Activated CD4-positive, alpha-beta T cell treated with anti-CD3 and anti-CD28 coated beads, Interleukin-2, amount 50 U/mL, for 48 hours (primary cell): ENCODE results near the gene TAF4.
"Not testable (repeated sequence)": the region's sequence is repeated elsewhere in the genome, so short reads cannot be mapped to it uniquely, and the experiment has no call there.

Source experiments
- DNase-seq, 2 experiments: peaks; one replicate each; pipeline ENCODE4 v3.0.0-alpha.2; 2020

The TAF4 gene

GRCh38 chr20:61958773-61959700, 106.6 kb downstream of the TAF4 start:
- no peak for DNase-seq

- peak in 1 of 2 experiments; percentile 15 for DNase-seq
Observed at GRCh38 chr20:61957961-61958715, 107.5 kb downstream of the TAF4 start.

DNA sequence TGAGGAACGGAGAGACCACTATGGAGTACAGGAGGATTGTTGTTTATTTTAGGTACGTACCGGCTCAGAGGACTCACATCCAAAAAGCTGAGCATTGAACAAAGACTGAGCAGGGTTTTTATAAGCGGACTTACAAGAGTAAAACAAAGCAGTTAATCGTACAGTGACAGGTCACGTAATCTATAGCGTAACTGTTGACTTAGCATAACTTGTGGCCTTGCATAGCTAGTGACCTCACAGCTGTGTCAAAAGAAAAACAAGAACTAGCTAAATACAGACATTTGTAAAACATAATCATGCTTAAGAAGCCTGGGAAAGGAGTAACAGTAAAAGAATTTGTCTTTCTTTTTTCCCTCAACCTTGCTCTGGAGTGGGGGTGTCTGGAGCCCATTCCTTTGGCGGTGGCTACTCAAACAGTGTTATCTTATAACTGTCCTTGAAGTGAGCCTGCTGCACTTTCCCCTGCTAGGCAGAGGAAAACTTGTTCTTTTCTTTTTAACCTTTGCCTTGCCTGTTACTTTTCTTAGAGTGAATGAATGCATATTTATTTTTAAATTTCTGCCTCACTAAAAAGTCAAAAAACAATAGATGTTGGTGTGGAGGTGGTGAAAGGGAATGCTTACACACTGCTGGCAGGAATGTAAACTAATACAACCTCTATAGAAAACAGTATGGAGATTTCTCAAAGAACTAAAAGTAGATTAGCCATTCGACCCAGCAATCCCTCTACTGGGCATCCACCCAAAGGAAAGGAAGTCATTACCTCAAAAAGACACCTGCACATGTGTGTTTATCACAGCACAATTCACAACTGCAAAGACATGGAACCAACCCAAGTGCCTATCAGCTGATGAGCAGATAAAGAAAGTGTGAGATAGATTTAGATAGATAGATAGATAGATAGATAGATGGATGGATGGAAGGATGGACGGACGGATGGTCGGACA, 109.0 kb downstream of the TAF4 start:
- DNase-seq: no peak

DNA sequence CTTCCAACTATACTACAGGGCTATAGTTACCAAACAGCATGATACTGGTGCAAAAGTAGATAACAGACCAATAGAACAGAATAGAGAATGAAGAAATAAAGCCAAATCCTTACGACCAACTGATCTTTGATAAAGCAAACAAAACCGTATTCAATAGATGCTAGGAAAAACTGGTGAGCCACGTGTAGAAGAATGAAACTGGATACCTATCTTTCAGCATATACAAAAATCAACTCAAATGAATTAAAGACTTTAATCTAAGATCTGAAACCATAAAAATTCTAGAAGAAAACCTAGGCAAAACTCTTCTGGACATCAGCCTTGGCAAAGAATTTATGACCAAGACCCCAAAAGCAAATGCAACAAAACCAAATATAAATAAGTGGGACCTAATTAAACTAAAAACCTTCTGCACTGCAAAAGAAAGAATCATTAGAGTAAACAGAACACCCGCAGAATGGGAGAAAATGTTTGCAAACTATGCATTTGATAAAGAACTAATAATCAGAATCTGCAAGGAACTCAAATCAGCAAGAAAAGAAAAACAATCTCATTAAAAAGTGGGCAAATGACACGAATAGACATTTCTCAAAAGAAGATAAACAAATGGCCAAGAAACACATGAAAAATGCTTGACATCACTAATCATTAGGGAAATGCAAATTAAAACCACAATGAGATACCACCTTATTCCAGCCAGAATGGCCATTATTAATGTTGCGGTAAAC, 109.8 kb downstream of the TAF4 start:
- no peak for DNase-seq

- DNase-seq: no peak
Observed at GRCh38 chr20:61954276-61955021, 111.2 kb downstream of the TAF4 start.

DNA sequence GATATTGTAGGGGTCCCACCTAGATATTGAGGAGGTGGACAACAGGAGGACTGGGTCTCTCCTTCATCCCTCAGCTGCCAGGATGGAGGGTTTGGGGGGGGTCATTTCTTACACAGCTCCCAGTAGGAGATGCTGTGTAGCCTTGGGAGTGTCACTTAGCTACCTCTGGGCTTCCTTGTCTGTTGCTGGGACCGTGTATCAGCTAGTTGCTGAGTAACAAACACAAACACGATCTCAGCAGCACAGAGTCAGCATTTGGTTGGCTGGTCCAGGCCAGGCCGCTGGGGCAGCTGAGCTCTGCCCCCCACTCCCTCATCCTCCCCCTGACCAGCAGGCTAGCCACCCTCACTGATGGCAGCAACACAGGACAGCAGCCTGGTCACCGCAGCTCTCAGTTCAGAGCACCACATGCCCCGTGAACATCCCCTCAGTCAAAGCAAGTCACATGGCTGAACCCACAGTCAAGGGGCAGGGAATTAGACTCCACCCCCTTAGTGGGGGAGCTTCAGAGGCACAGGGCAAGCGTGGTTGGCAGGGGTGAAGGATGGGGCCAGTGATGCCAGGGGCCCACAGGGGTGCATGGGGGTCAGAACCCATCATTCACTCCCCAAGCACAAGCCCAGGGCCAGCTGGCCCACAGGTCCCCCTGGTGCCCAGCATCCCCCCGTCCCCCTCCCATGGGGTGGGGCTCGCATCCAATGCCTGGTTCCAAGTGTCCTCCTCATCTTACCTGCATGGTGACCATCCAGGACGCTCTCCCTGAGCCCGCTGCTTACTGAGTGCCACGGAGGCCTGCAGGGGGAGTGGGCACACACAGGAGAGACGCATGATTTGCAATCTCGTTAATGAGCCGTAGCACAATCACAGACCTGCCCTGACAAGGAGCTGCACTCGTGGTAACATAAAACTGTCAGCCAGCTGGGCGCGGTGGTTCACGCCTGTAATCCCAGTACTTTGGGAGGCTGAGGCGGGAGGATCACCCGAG, 112.4 kb downstream of the TAF4 start:
- DNase-seq: no peak

DNA sequence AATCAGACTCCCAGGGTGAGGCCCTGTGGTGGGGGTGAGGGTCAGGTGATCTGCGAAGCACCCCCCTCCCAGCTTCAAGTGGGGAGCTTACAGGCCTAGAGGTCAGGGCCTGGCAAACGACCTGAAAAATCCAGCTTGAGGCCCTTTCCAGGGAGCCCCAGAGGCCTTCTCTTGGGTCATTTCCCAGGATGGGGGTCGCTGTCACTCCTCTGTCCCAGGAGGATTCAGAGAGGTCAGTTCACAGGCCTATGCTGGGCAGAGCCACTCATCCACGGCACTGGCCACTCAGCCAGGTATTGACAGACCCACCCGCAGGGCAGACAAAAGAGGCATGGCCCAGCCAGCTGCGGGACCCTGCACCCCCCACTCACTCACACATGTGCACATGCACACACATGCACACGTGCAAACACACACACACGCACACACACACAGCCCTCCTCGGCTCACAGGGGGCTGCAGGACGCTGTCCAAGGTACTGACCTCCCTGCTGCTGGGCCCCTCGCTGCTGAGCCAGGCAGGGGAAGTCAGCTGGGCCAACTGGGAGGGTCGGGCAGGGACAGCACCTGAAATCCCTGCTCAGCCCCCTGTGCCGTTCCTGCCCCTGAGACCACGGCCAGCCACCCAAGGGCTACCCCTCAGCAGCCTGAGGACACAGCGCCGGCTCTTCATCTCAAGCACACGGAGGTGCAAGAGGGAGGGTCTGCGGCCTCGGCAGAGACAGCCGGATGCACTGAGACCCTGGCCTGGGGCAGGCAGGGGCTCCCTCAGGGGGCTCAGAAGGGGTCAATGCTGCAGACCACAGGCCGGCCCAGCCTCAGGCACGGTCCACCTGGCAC, 113.8 kb downstream of the TAF4 start:
- DNase-seq: no peak

- no peak for DNase-seq
Observed at GRCh38 chr20:61950641-61951071, 115.0 kb downstream of the TAF4 start.

DNA sequence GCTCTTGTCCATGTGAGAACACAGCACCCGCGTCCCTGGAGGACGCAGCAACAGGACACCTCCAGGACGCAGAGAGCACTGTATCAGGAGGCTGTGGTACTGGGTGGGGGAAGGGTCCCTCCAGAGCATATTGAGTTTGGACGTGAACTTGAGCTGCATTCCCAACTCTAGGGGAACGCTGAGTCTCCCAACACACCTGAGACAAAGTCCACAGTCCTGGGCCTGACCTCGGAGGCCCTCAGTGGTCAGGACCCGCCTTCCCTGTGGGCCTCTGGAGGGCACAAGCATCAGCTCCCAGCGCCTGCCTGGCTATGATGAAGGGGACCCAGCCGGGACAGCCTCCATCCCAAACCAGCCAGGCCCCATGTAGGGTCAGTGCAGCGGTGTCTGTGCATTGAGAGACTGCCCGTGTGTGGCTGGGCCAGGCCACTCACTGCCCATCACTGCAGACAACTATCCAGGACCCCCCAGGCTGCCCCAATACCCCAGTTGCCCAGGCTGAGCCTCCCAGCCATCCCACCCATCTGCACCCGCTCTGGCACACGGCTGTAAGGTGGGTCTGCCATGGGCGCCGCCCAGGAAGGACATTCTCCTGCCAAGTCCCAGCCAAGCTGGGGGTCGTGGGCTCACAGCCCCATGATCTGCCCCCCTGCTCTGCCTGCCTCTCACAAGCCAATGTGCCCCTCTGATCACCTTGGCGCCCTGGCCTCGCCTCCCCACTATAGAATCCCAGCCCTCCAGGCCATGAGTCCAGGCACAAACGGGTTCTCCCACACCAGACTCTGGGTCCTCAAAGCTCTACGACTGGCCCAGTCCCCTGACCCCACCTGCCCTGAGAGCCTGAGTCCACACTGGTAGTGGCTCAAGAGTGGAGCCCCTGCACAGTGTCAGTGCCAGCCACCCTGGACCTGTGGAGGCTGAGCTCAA, 115.7 kb downstream of the TAF4 start:
- no peak for DNase-seq

DNA sequence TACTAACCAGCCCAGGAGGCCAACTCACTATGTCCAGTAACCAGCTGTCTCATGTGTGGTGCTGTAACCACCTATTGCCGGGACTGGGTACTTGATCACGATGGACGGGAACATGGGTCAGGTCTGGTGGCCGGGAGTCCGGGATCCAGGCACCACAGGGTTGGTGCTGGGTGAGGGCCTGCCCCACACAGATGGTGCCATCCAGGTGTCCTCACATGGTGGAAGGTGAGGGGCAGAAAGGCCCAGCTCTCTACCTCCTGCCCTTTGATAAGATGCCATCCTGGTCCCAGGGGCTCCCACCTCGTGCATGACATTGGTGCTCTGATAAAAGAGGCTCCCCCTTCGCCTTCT, 116.3 kb downstream of the TAF4 start:
- no peak for DNase-seq

DNA sequence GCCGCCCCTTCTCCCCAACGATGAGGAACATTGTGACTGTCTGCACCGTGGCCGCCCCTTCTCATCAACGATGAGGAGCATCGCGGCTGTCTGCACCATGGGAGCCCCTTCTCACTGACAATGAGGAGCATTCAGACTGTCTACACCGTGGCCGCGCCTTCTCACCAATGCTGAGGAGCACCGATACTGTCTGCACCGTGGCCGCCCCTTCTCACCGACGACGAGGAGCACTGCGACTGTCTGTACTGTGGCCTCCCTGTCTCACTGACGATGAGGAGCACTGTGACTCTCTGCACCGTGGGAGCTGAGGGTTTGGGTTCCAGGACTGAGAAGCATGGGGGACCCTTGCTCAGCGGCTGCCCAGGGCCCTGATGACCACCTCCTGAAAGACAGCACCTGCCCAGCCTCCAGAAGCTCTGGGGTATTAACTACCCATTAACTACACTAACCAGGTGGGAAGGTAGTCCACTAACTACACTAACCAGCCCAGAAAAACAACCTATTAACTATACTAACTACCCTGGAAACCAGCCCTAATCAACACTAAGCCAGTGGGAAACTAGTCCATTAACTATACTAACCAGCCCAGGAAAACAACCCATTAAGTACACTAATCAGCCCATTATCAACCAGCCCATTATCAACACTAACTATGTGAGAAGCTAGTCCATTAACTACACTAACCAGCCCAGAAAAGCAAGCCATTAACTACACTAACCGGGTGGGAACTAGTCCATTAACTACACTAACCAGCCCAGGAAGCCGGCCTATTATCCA, 116.9 kb downstream of the TAF4 start:
- no peak for DNase-seq

DNA sequence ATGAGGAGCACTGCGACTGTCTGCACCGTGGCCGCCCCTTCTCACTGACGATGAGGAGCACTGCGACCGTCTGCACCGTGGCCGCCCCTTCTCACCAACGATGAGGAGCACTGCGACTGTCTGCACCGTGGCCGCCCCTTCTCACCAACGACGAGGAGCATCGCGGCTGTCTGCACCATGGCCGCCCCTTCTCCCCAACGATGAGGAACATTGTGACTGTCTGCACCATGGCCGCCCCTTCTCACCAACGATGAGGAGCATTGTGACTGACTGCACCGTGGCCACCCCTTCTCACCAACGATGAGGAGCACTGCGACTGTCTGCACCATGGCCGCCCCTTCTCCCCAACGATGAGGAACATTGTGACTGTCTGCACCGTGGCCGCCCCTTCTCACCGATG, 117.6 kb downstream of the TAF4 start:
- not testable (repeated sequence) for DNase-seq

GRCh38 chr20:61945495-61945894, 120.2 kb downstream of the TAF4 start:
- not testable (repeated sequence) for DNase-seq

- DNase-seq: not testable (repeated sequence)
Observed at GRCh38 chr20:61944967-61945366, 120.7 kb downstream of the TAF4 start.

DNA sequence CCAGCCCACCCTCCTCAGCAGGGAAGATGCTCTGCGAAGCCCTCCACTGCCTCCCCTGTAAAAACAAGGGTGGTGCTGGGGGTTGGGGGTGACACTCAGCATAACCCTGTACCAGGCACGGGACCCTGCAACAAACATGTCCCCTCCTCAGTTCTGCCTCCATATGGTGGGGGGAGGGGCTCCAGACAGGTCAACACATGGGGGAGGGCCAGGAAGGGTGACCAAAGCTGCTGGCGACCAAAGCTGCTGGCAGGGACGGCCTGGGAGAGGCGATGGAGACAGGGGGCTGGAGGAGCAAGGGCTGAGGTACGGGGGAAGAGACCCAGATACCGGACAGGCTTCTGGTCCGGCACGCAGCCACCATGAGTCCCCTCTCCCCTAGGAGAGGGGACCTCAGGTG, 123.2 kb downstream of the TAF4 start:
- DNase-seq: no peak

GRCh38 chr20:61941721-61942405, 123.8 kb downstream of the TAF4 start:
- no peak for DNase-seq
